ENCODE data around the gene LRRC4C. TPM values are rescaled to one million over a fixed set of nuclear protein-coding genes. Genes with fewer than 3 reads are reported as not detected.
"Not testable (repeated sequence)": the region's sequence is repeated elsewhere in the genome, so short reads cannot be mapped to it uniquely, and the experiment has no call there.

The LRRC4C gene
- total RNA-seq, 1 donor from 2014 or later, result 0.23 TPM

GRCh38 chr11:40938002-40938401 lies 521.5 kb downstream of the LRRC4C start:
- DNase-seq (ENCODE audit: low spot score) (no peak), ATAC-seq (no peak)

GRCh38 chr11:40924915-40925314 lies 534.5 kb downstream of the LRRC4C start:
- DNase-seq (ENCODE audit: low spot score) (no peak), ATAC-seq (no peak)

GRCh38 chr11:40921246-40921645 lies 538.2 kb downstream of the LRRC4C start:
- ATAC-seq, result no peak
- no peak for DNase-seq (ENCODE audit: low spot score)

GRCh38 chr11:40910774-40911173 lies 548.7 kb downstream of the LRRC4C start:
- not testable (repeated sequence) for ATAC-seq; DNase-seq (ENCODE audit: low spot score)

- ATAC-seq (no peak), DNase-seq (ENCODE audit: low spot score) (no peak)
Observed at GRCh38 chr11:40894501-40894900, 565.0 kb downstream of the LRRC4C start.

- ATAC-seq (no peak), DNase-seq (ENCODE audit: low spot score) (no peak)
Observed at GRCh38 chr11:40885250-40885954, 574.0 kb downstream of the LRRC4C start.

GRCh38 chr11:40882301-40882700 lies 577.2 kb downstream of the LRRC4C start:
- ATAC-seq (no peak), DNase-seq (ENCODE audit: low spot score) (no peak)

- DNase-seq (ENCODE audit: low spot score) (no peak), ATAC-seq (no peak)
Observed at GRCh38 chr11:40879911-40880310, 579.5 kb downstream of the LRRC4C start.

- ATAC-seq (no peak), DNase-seq (ENCODE audit: low spot score) (no peak)
Observed at GRCh38 chr11:40877981-40878380, 581.5 kb downstream of the LRRC4C start.

- no peak for DNase-seq (ENCODE audit: low spot score)
- ATAC-seq, result no peak
Observed at GRCh38 chr11:40877256-40877655, 582.2 kb downstream of the LRRC4C start.

- ATAC-seq, result no peak
- DNase-seq (ENCODE audit: low spot score), result no peak
Observed at GRCh38 chr11:40867991-40868632, 591.3 kb downstream of the LRRC4C start.

GRCh38 chr11:40857754-40858153 lies 601.7 kb downstream of the LRRC4C start:
- ATAC-seq; DNase-seq (ENCODE audit: low spot score): not testable (repeated sequence)

GRCh38 chr11:40842750-40843339 lies 616.6 kb downstream of the LRRC4C start:
- no peak for DNase-seq (ENCODE audit: low spot score)
- ATAC-seq, result no peak

- DNase-seq (ENCODE audit: low spot score) (no peak), ATAC-seq (no peak)
Observed at GRCh38 chr11:40841231-40841630, 618.2 kb downstream of the LRRC4C start.

- ATAC-seq, result no peak
- DNase-seq (ENCODE audit: low spot score), result no peak
Observed at GRCh38 chr11:40838181-40838683, 621.2 kb downstream of the LRRC4C start.

- no peak for ATAC-seq
- DNase-seq (ENCODE audit: low spot score), result no peak
Observed at GRCh38 chr11:40827116-40827515, 632.3 kb downstream of the LRRC4C start.

- DNase-seq (ENCODE audit: low spot score), result no peak
- ATAC-seq, result no peak
Observed at GRCh38 chr11:40826601-40827000, 632.9 kb downstream of the LRRC4C start.

- DNase-seq (ENCODE audit: low spot score) (no peak), ATAC-seq (no peak)
Observed at GRCh38 chr11:40825201-40825834, 634.1 kb downstream of the LRRC4C start.

- DNase-seq (ENCODE audit: low spot score) (no peak), ATAC-seq (no peak)
Observed at GRCh38 chr11:40819230-40819629, 640.2 kb downstream of the LRRC4C start.

GRCh38 chr11:40816976-40817375 lies 642.5 kb downstream of the LRRC4C start:
- DNase-seq (ENCODE audit: low spot score), result no peak
- ATAC-seq, result no peak

- ATAC-seq (no peak), DNase-seq (ENCODE audit: low spot score) (no peak)
Observed at GRCh38 chr11:40797981-40798380, 661.5 kb downstream of the LRRC4C start.

GRCh38 chr11:40787224-40787623 lies 672.2 kb downstream of the LRRC4C start:
- DNase-seq (ENCODE audit: low spot score) (no peak), ATAC-seq (no peak)

Data from left lobe of liver (tissue), 2 donors.